SK-N-SH treated with all-trans-retinoic acid at 6 μM for 48 hours (cell line): ENCODE data around the gene KCNT1.

Source experiments
- ATAC-seq: fragments of 200-7000 bp; cut with Tn5 transposase; 3 replicates; pipeline ENCODE4 v1.9.1; 2020; ENCODE audit warnings: mild to moderate bottlenecking, moderate library complexity
- ARNTL ChIP-seq: fragments of 450-650 bp; formaldehyde crosslinking; IDR thresholded peaks from 2 replicates; pipeline ENCODE4 v1.5.0; 2020; ENCODE audit warnings: low read depth, mild to moderate bottlenecking, moderate library complexity, borderline replicate concordance
- BACH2 ChIP-seq: fragments of 250-450 bp; sonication (Bioruptor Pico); IDR thresholded peaks from 2 replicates; pipeline ENCODE4 v1.9.0; 2021; ENCODE audit warnings: mild to moderate bottlenecking, borderline replicate concordance
- ESRRG ChIP-seq: fragments of 250-450 bp; sonication (Bioruptor Pico); IDR thresholded peaks from 2 replicates; pipeline ENCODE4 v1.6.1; 2021; ENCODE audit warnings: mild to moderate bottlenecking
- GLIS3 ChIP-seq: fragments of 250-450 bp; sonication (Bioruptor Pico); IDR thresholded peaks from 2 replicates; pipeline ENCODE4 v1.5.0; 2020; ENCODE audit warnings: mild to moderate bottlenecking, moderate library complexity
- ISL1 ChIP-seq: fragments of 250-450 bp; sonication (Bioruptor Pico); IDR thresholded peaks from 2 replicates; pipeline ENCODE4 v2.1.2; 2022; ENCODE audit warnings: mild to moderate bottlenecking, moderate library complexity
- OSR1 ChIP-seq: fragments of 250-450 bp; sonication (Bioruptor Pico); IDR thresholded peaks from 2 replicates; pipeline ENCODE4 v1.8.0; 2022; ENCODE audit warnings: moderate library complexity, mild to moderate bottlenecking, inconsistent platforms
- PPARA ChIP-seq: fragments of 250-450 bp; sonication (Bioruptor Pico); IDR thresholded peaks from 2 replicates; pipeline ENCODE4 v1.5.0; 2020; ENCODE audit warnings: mild to moderate bottlenecking, borderline replicate concordance
- RARB ChIP-seq: fragments of 250-450 bp; sonication (Bioruptor Pico); IDR thresholded peaks from 2 replicates; pipeline ENCODE4 v1.8.0; 2021; ENCODE audit warnings: mild to moderate bottlenecking, moderate library complexity
- SNAI2 ChIP-seq: fragments of 250-450 bp; sonication (Bioruptor Pico); IDR thresholded peaks from 2 replicates; pipeline ENCODE4 v1.5.0; 2020; ENCODE audit warnings: mild to moderate bottlenecking, moderate library complexity
- TCF4 ChIP-seq: fragments of 250-450 bp; sonication (Bioruptor Pico); IDR thresholded peaks from 2 replicates; pipeline ENCODE4 v1.8.0; 2021; ENCODE audit warnings: mild to moderate bottlenecking, moderate library complexity, borderline replicate concordance
- TOX ChIP-seq: fragments of 250-450 bp; sonication (Bioruptor Pico); IDR thresholded peaks from 2 replicates; pipeline ENCODE4 v1.8.0; 2021; ENCODE audit warnings: mild to moderate bottlenecking, moderate library complexity, borderline replicate concordance
- TSHZ2 ChIP-seq: fragments of 250-450 bp; sonication (Bioruptor Pico); IDR thresholded peaks from 2 replicates; pipeline ENCODE4 v1.5.0; 2020; ENCODE audit warnings: mild to moderate bottlenecking, moderate library complexity
- ZFP3 ChIP-seq: fragments of 250-450 bp; sonication (Bioruptor Pico); IDR thresholded peaks from 2 replicates; pipeline ENCODE4 v1.5.0; 2020; ENCODE audit warnings: mild to moderate bottlenecking, moderate library complexity
- ZFP30 ChIP-seq: fragments of 450-650 bp; formaldehyde crosslinking; IDR thresholded peaks from 2 replicates; pipeline ENCODE4 v1.5.0; 2022; ENCODE audit warnings: mild to moderate bottlenecking, moderate library complexity
- ZNF565 ChIP-seq: fragments of 450-650 bp; formaldehyde crosslinking; conservative IDR thresholded peaks from 2 replicates; pipeline ENCODE4 v1.5.0; 2020; ENCODE audit warnings: low read depth, mild to moderate bottlenecking, moderate library complexity
- ZNF70 ChIP-seq: fragments of 450-650 bp; formaldehyde crosslinking; IDR thresholded peaks from 2 replicates; pipeline ENCODE4 v1.5.0; 2020; ENCODE audit warnings: mild to moderate bottlenecking, moderate library complexity
- ZNF8 ChIP-seq: fragments of 450-650 bp; formaldehyde crosslinking; IDR thresholded peaks from 2 replicates; pipeline ENCODE4 v1.5.0; 2020; ENCODE audit warnings: mild to moderate bottlenecking, moderate library complexity
- TF ChIP-seq, protein P1 (sequence below): fragments of 250-450 bp; sonication (Bioruptor Pico); IDR thresholded peaks from 2 replicates; pipeline ENCODE4 v1.5.1; 2021; ENCODE audit warnings: mild to moderate bottlenecking, moderate library complexity
- TF ChIP-seq, protein P2 (sequence below): fragments of 250-450 bp; sonication (Bioruptor Pico); IDR thresholded peaks from 2 replicates; pipeline ENCODE4 v1.5.1; 2020; ENCODE audit warnings: low read depth, mild to moderate bottlenecking, moderate library complexity
- TF ChIP-seq, protein P3 (sequence below): fragments of 250-450 bp; sonication (Bioruptor Pico); IDR thresholded peaks from 2 replicates; pipeline ENCODE4 v1.8.0; 2020; ENCODE audit warnings: mild to moderate bottlenecking, moderate library complexity, borderline replicate concordance

The KCNT1 gene

GRCh38 chr9:135719472-135719871 is 17.5 kb downstream of the KCNT1 start:
- no peak for ATAC-seq
- TF ChIP-seq, protein P1, sequence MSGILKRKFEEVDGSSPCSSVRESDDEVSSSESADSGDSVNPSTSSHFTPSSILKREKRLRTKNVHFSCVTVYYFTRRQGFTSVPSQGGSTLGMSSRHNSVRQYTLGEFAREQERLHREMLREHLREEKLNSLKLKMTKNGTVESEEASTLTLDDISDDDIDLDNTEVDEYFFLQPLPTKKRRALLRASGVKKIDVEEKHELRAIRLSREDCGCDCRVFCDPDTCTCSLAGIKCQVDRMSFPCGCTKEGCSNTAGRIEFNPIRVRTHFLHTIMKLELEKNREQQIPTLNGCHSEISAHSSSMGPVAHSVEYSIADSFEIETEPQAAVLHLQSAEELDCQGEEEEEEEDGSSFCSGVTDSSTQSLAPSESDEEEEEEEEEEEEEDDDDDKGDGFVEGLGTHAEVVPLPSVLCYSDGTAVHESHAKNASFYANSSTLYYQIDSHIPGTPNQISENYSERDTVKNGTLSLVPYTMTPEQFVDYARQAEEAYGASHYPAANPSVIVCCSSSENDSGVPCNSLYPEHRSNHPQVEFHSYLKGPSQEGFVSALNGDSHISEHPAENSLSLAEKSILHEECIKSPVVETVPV (CRISPR knock-in tag), result no peak
- TF ChIP-seq, protein P2, sequence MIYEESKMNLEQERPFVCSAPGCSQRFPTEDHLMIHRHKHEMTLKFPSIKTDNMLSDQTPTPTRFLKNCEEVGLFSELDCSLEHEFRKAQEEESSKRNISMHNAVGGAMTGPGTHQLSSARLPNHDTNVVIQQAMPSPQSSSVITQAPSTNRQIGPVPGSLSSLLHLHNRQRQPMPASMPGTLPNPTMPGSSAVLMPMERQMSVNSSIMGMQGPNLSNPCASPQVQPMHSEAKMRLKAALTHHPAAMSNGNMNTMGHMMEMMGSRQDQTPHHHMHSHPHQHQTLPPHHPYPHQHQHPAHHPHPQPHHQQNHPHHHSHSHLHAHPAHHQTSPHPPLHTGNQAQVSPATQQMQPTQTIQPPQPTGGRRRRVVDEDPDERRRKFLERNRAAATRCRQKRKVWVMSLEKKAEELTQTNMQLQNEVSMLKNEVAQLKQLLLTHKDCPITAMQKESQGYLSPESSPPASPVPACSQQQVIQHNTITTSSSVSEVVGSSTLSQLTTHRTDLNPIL (CRISPR knock-in tag), result no peak
- TF ChIP-seq PPARA (CRISPR knock-in tag), result no peak
- no peak for TF ChIP-seq TCF4
- no peak for TF ChIP-seq ZNF8

DNA sequence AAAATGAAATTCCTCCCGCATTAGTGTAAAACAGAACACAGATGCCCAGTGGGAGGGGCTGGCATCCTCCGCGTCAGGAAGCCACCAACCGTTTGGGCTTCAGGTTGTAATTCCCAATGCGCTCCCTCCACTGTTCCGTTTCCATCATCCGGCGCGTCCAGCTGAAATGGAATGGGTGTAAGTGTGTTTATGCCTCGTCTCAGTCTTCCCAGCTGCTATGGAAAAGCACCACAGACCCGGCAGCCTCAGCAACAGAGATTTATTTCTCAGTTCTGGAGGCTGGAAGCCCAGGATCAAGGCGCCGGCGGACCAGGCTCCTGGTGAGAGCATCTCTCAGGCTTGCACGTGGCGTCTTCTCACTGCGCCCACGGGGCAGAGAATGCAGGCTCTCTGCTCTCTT is 20.4 kb downstream of the KCNT1 start:
- ATAC-seq, result no peak
- no peak for TF ChIP-seq ZFP30 (CRISPR knock-in tag)
- no peak for TF ChIP-seq TSHZ2 (CRISPR knock-in tag)
- TF ChIP-seq, protein P3, sequence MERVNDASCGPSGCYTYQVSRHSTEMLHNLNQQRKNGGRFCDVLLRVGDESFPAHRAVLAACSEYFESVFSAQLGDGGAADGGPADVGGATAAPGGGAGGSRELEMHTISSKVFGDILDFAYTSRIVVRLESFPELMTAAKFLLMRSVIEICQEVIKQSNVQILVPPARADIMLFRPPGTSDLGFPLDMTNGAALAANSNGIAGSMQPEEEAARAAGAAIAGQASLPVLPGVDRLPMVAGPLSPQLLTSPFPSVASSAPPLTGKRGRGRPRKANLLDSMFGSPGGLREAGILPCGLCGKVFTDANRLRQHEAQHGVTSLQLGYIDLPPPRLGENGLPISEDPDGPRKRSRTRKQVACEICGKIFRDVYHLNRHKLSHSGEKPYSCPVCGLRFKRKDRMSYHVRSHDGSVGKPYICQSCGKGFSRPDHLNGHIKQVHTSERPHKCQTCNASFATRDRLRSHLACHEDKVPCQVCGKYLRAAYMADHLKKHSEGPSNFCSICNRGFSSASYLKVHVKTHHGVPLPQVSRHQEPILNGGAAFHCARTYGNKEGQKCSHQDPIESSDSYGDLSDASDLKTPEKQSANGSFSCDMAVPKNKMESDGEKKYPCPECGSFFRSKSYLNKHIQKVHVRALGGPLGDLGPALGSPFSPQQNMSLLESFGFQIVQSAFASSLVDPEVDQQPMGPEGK (CRISPR knock-in tag), result no peak
- no peak for TF ChIP-seq ISL1 (CRISPR knock-in tag)
- no peak for TF ChIP-seq SNAI2 (CRISPR knock-in tag)
- TF ChIP-seq, protein P2 (CRISPR knock-in tag), result no peak
- TF ChIP-seq ARNTL (CRISPR knock-in tag), result no peak
- no peak for TF ChIP-seq ZFP3 (CRISPR knock-in tag)
- no peak for TF ChIP-seq ESRRG (CRISPR knock-in tag)
- no peak for TF ChIP-seq RARB (CRISPR knock-in tag)
- TF ChIP-seq TCF4, result no peak
- no peak for TF ChIP-seq ZNF8
- no peak for TF ChIP-seq BACH2 (CRISPR knock-in tag)
- no peak for TF ChIP-seq GLIS3
- no peak for TF ChIP-seq ZNF70 (CRISPR knock-in tag)
- TF ChIP-seq, all 23 proteins: peak for 0

DNA sequence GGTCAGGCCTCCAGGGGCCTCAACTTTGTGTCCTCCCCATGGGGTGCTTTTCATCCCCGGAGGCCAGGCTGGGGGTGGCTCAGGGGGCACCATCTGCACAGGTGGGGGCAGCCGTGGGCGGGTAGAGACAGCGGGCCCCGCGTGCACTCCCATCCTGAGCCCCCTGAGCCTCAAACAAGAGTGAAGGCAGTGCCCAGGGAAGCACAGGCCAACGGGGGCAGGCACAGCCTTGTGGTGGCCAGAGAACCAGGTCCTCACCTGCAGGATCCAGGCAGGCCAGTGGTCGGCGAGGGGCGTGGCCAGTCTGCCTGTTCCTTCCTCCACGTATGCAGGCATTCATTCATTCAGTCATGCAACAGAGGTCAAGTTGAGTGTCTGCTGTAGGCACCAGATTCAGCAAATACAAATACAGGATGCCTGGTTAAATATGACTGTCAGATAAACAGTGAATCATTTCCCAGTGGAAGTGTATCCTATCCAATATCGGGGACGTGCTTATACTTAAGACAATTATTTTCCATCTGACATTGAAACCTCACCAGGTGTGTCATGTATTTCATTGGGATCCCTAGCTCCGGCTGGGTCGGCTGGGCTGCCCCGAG is 22.3 kb downstream of the KCNT1 start:
- TF ChIP-seq ARNTL (CRISPR knock-in tag) (no peak), ESRRG (CRISPR knock-in tag) (no peak), ZNF565 (CRISPR knock-in tag) (no peak), ISL1 (CRISPR knock-in tag) (no peak), TOX (no peak), ZFP3 (CRISPR knock-in tag) (no peak), OSR1 (no peak), TCF4 (no peak)
- ATAC-seq, result no peak
